Astrocyte (in vitro differentiated cells and primary cell): ENCODE results near the gene DAP3. TPM values are rescaled to one million over a fixed set of nuclear protein-coding genes. Genes with fewer than 3 reads are reported as not detected.
A peak's percentile ranks its signal among the peaks of the same experiment; 100 is the strongest.

ENCODE experiments used
- DNase-seq: peaks from one replicate; pipeline ENCODE4 v3.0.0-alpha.2; 2010; ENCODE audit warnings: low read depth
- FAIRE-seq: peaks from 2 replicates; lab custom pipeline; 2011; peaks lifted over from hg19 to GRCh38; lab: Jason Lieb, UNC
- H2AFZ ChIP-seq: 2 replicates; pipeline ENCODE4 v1.6.0; 2012; ENCODE audit warnings: low read depth, low read length, inconsistent platforms
- H3K27ac ChIP-seq: 2 replicates; pipeline ENCODE4 v1.5.1; 2011; ENCODE audit warnings: low read depth, low read length, inconsistent platforms
- H3K27me3 ChIP-seq: 2 replicates; pipeline ENCODE4 v1.6.0; 2011; ENCODE audit warnings: low read length, inconsistent platforms; ENCODE audit not compliant: insufficient read depth
- H3K36me3 ChIP-seq: 2 replicates; pipeline ENCODE4 v1.5.1; 2011; ENCODE audit warnings: low read length, inconsistent platforms; ENCODE audit not compliant: insufficient read depth
- H3K4me1 ChIP-seq: 2 replicates; pipeline ENCODE4 v1.5.1; 2011; ENCODE audit warnings: low read length, inconsistent platforms; ENCODE audit not compliant: insufficient read depth
- H3K4me2 ChIP-seq: 2 replicates; pipeline ENCODE4 v1.6.0; 2012; ENCODE audit warnings: low read length, inconsistent platforms
- H3K4me3 ChIP-seq: 2 replicates; pipeline ENCODE4 v1.5.1; 2011; ENCODE audit warnings: low read depth, mild to moderate bottlenecking, low read length, inconsistent platforms; ENCODE audit not compliant: insufficient read depth
- H3K79me2 ChIP-seq: 2 replicates; pipeline ENCODE4 v1.6.0; 2012; ENCODE audit warnings: mild to moderate bottlenecking, low read length, inconsistent platforms; ENCODE audit not compliant: insufficient read depth
- H3K9ac ChIP-seq: 2 replicates; pipeline ENCODE4 v1.6.0; 2012; ENCODE audit warnings: mild to moderate bottlenecking, low read length, inconsistent platforms
- H3K9me3 ChIP-seq: 2 replicates; pipeline ENCODE4 v1.5.1; 2012; ENCODE audit warnings: low read depth, mild to moderate bottlenecking, low read length, inconsistent platforms; ENCODE audit not compliant: insufficient read depth
- H4K20me1 ChIP-seq: 2 replicates; pipeline ENCODE4 v1.6.0; 2012; ENCODE audit warnings: low read length, inconsistent platforms; ENCODE audit not compliant: insufficient read depth
- H3K27ac Mint-ChIP-seq: one replicate; pipeline ENCODE4 v1.8.0; 2021; ENCODE audit warnings: mild to moderate bottlenecking, mixed read lengths; ENCODE audit not compliant: unreplicated experiment
- H3K27me3 Mint-ChIP-seq: one replicate; pipeline ENCODE4 v1.8.0; 2021; ENCODE audit warnings: low read depth, mixed read lengths; ENCODE audit not compliant: unreplicated experiment
- H3K36me3 Mint-ChIP-seq: one replicate; pipeline ENCODE4 v1.8.0; 2021; ENCODE audit warnings: low read depth, mixed read lengths; ENCODE audit not compliant: unreplicated experiment
- H3K4me1 Mint-ChIP-seq: one replicate; pipeline ENCODE4 v1.8.0; 2021; ENCODE audit warnings: low read depth, mixed read lengths; ENCODE audit not compliant: unreplicated experiment
- H3K4me3 Mint-ChIP-seq: one replicate; pipeline ENCODE4 v1.8.0; 2021; ENCODE audit warnings: mild to moderate bottlenecking, moderate library complexity, mixed read lengths; ENCODE audit not compliant: unreplicated experiment
- H3K9me3 Mint-ChIP-seq: one replicate; pipeline ENCODE4 v1.8.0; 2021; ENCODE audit warnings: mild to moderate bottlenecking, mixed read lengths; ENCODE audit not compliant: unreplicated experiment
- CTCF ChIP-seq: IDR thresholded peaks from 2 replicates; pipeline ENCODE4 v1.5.1; 2011; ENCODE audit warnings: low read depth, mild to moderate bottlenecking, inconsistent platforms, low read length, moderate library complexity; ENCODE audit not compliant: insufficient read depth
- EZH2 ChIP-seq: IDR thresholded peaks from 2 replicates; pipeline ENCODE4 v1.6.1; 2012; ENCODE audit warnings: mild to moderate bottlenecking, low read length, inconsistent platforms; ENCODE audit not compliant: insufficient read depth
- total RNA-seq: library from RNA; stranded (reverse); gene quantifications from 2 replicates; pipeline ENCODE4 v1.2.1, GENCODE V29; 2021

Gene DAP3
- total RNA-seq, 1 donor from 2014 or later = 108 TPM

- H3K36me3 Mint-ChIP-seq = peaks cover 20% of the 10 kb centered on the region
- peaks cover 12% of the 10 kb centered on the region for H3K4me1 Mint-ChIP-seq
- H3K36me3 ChIP-seq = no peaks in the 10 kb centered on the region
- no peak for TF ChIP-seq EZH2
- no peak for TF ChIP-seq CTCF
- no peak overlapping the region for H3K27ac ChIP-seq
- H3K4me3 Mint-ChIP-seq = no peak overlapping the region
- FAIRE-seq (no peak), DNase-seq (no peak)
- H3K27ac Mint-ChIP-seq = no peak overlapping the region
- peaks cover 30% of the 10 kb centered on the region for H3K4me1 ChIP-seq
- H3K4me2 ChIP-seq = peak overlapping the region; percentile 67
- H3K27me3 Mint-ChIP-seq = no peaks in the 10 kb centered on the region
- peak overlapping the region; percentile 20 for H3K4me3 ChIP-seq
- H3K9ac ChIP-seq = peak overlapping the region; percentile 21
- no peak overlapping the region for H2AFZ ChIP-seq
- H3K9me3 Mint-ChIP-seq = peaks cover 29% of the 10 kb centered on the region
- H4K20me1 ChIP-seq = no peaks in the 10 kb centered on the region
- no peaks in the 10 kb centered on the region for H3K27me3 ChIP-seq
- peaks cover 6% of the 10 kb centered on the region for H3K79me2 ChIP-seq
- peaks cover 6% of the 10 kb centered on the region for H3K9me3 ChIP-seq
These were observed 42.6 kb upstream of the DAP3 start for GRCh38 chr1:155646307-155646706.

DNA sequence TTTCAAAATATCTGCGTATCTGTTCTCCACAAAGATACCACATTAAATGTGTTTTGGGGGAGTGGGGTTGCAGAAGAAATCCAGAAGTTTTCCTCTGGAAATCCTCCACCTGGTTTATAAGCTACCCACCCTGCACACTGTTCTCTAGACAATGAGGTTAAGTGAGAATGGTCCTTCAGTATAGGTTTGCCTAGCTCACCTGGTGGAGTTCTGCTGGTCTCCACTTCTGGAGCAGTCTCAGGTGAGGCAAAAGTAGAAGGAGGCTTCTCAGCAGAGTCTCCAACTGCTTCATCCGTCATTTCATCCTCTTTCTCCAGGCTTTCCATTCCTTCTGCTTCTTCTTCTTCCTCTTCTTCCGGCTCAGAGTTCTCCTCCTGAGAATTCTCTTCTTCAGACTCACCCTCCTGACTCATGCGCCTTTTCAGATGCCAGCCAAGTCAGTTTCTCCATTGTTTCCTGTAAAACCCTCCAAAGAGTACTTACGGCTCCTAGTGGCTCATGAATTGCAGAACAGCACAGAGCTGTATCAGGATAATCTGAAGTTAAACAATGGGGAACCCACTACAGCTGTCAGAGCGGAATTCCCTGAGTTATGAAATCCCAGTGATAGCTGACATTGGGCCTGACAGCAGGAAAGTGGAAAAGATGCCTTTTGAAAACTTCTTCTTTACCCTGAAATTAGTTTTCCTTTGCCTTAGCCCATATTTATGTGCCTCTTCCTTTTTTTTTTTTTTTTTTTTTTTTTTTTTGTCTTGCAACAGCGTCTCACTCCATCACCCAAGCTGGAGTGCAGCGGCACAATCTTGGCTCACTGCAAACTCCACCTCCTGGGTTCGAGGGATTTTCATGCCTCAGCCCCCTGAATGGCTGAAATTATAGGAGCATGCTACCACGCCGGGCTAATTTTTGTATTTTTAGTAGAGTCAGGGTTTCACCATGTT lies 40.4 kb upstream of the DAP3 start:
- H3K27ac Mint-ChIP-seq = peak overlapping the region; percentile 66
- peaks cover 3% of the 10 kb centered on the region for H3K36me3 Mint-ChIP-seq
- H3K4me1 Mint-ChIP-seq = peaks cover 18% of the 10 kb centered on the region
- Histone ChIP-seq H4K20me1 (no peaks in the 10 kb centered on the region), H3K36me3 (no peaks in the 10 kb centered on the region), H3K4me3 (peak overlapping the region; percentile 59), H3K27ac (peak overlapping the region; percentile 76), H3K4me1 (peaks cover 37% of the 10 kb centered on the region), H3K79me2 (peaks cover 6% of the 10 kb centered on the region), H3K4me2 (peak overlapping the region; percentile 94), H3K27me3 (no peaks in the 10 kb centered on the region), H3K9me3 (no peaks in the 10 kb centered on the region), H2AFZ (peak overlapping the region; percentile 55), H3K9ac (peak overlapping the region; percentile 79)
- peak; percentile 91 for FAIRE-seq
- H3K4me3 Mint-ChIP-seq = peak overlapping the region; percentile 76
- peak; percentile 89 for DNase-seq
- TF ChIP-seq CTCF (peak; percentile 70), EZH2 (no peak)
- no peaks in the 10 kb centered on the region for H3K27me3 Mint-ChIP-seq
- peaks cover 12% of the 10 kb centered on the region for H3K9me3 Mint-ChIP-seq

DNA sequence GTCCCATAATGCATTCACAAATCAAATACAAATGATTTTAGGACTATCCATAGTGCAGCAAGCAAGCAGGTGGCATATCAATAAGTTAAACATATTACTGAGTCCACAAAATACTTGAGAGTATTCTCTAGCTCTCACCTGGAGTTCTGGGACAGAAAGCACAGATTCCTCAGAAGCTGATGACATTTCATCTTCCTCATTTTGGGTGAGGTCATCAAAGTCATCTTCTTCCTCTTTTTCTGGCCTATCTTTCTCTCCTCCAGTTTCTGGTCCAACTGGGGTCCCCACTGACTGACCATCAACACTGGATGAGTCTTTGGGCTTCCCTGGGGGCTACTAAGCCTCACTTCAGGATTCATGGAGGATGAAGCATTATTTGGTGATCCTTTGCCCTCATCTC lies 39.2 kb upstream of the DAP3 start:
- Mint-ChIP-seq H3K27me3 (peaks cover 2% of the 10 kb centered on the region), H3K36me3 (no peaks in the 10 kb centered on the region), H3K4me3 (peak overlapping the region; percentile 34), H3K9me3 (peaks cover 5% of the 10 kb centered on the region), H3K4me1 (peaks cover 19% of the 10 kb centered on the region), H3K27ac (no peak overlapping the region)
- Histone ChIP-seq H3K27me3 (no peaks in the 10 kb centered on the region), H4K20me1 (no peaks in the 10 kb centered on the region), H3K27ac (no peak overlapping the region), H3K4me2 (no peak overlapping the region), H2AFZ (no peak overlapping the region), H3K9ac (no peak overlapping the region), H3K4me3 (no peak overlapping the region), H3K4me1 (peaks cover 37% of the 10 kb centered on the region), H3K9me3 (no peaks in the 10 kb centered on the region), H3K79me2 (peaks cover 6% of the 10 kb centered on the region), H3K36me3 (no peaks in the 10 kb centered on the region)
- DNase-seq (no peak), FAIRE-seq (no peak)
- TF ChIP-seq CTCF = no peak
- TF ChIP-seq EZH2 = no peak
